BLaER1 (cell line): ENCODE measurements around the gene HDAC4.

Experiments used
- H3K27ac ChIP-seq: shearing (Covaris generic); formaldehyde crosslinking; 2 replicates; pipeline ENCODE4 v1.8.1; 2022
- H3K27me3 ChIP-seq: shearing (Covaris generic); formaldehyde crosslinking; 2 replicates; pipeline ENCODE4 v1.8.1; 2022
- H3K36me3 ChIP-seq: shearing (Covaris generic); formaldehyde crosslinking; 2 replicates; pipeline ENCODE4 v1.8.1; 2022
- H3K4me1 ChIP-seq: shearing (Covaris generic); formaldehyde crosslinking; 2 replicates; pipeline ENCODE4 v1.8.1; 2022
- H3K4me2 ChIP-seq: shearing (Covaris generic); formaldehyde crosslinking; 2 replicates; pipeline ENCODE4 v1.8.1; 2022
- H3K4me3 ChIP-seq: shearing (Covaris generic); formaldehyde crosslinking; 2 replicates; pipeline ENCODE4 v1.8.1; 2022
- H3K9ac ChIP-seq: shearing (Covaris generic); formaldehyde crosslinking; 2 replicates; pipeline ENCODE4 v1.8.1; 2022
- H3K9me3 ChIP-seq: shearing (Covaris generic); formaldehyde crosslinking; 2 replicates; pipeline ENCODE4 v1.8.1; 2022
- H4K20me1 ChIP-seq: shearing (Covaris generic); formaldehyde crosslinking; 2 replicates; pipeline ENCODE4 v1.8.1; 2022
- Cebpa-rat ChIP-seq: shearing (Covaris generic); IDR thresholded peaks from 2 replicates; pipeline ENCODE4 v1.8.1; 2022

The HDAC4 gene

DNA sequence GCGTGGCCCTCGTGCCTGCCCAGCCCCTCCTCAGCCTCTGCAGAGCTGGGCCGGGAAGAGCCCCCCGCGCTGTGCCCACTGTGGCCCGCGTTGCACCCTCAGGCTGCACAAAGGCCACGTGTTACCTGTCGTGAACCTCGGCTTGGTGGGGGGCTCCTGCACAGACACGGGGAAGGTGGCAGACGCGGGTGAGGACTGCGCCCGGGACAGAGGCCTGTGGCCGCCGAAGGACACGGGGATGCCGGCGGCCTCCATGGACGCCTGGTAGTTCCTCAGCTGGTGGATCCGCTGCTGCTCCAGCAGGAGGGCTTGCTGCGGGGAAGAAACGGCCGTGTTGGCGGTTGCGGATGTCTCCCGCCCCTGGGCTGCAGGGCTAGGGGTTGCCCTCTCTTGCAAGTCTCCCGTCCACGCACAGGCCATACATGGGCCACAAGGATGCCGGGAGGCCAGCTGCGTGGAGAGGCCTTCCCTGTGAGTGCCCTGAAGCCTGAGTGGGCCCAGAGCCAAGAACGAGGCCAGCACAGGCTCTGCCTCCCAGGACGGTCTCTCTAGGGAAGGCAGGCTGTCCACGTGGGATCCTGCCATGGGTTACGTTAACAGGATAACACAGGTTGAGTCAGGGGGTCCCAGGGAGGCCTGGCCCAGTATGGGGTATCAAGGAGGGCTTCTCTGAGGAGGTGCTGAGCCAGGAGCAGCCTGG is 289.3 kb downstream of the HDAC4 start:
- Histone ChIP-seq H3K4me2 (peak overlapping the region; percentile 95), H3K27ac (no peak overlapping the region), H3K9me3 (no peaks in the 10 kb centered on the region), H3K4me1 (peaks cover 99% of the 10 kb centered on the region), H4K20me1 (peaks cover 47% of the 10 kb centered on the region), H3K9ac (no peak overlapping the region), H3K27me3 (no peaks in the 10 kb centered on the region), H3K36me3 (peaks cover 45% of the 10 kb centered on the region), H3K4me3 (no peak overlapping the region)
- no peak for TF ChIP-seq Cebpa-rat

DNA sequence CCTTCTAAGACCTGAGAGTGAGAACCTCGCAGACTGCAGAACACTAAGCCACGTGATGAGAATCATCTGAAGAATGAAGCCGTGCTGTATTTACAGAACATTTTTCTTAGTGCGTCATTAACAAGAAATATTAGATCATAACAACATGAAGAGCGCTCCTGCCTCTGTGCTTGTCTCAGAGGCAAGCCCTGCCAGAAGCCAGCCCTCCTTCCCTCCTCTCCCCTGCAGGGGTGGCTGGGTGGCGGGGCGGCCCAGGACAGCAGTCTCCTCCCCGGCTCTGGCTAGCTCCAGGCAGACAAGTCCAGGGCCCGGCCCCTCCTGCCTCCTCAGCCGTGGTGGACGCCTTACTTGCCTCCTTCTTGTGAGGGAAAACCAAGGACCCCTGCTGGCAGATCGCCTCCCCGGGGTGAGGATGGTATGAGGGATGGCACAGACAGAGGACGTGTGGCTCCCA is 290.2 kb downstream of the HDAC4 start:
- Histone ChIP-seq H3K4me3 (no peak overlapping the region), H3K9me3 (no peaks in the 10 kb centered on the region), H3K9ac (peak overlapping the region; percentile 53; the same call in 1 of the 2 replicates), H3K4me1 (peaks cover 94% of the 10 kb centered on the region), H3K27me3 (no peaks in the 10 kb centered on the region), H3K36me3 (peaks cover 55% of the 10 kb centered on the region), H3K4me2 (peak overlapping the region; percentile 95), H4K20me1 (peaks cover 50% of the 10 kb centered on the region), H3K27ac (no peak overlapping the region)
- TF ChIP-seq Cebpa-rat, result no peak

GRCh38 chr2:239109928-239110545 is 290.8 kb downstream of the HDAC4 start:
- Histone ChIP-seq H3K4me2 (peak overlapping the region; percentile 95), H3K4me3 (no peak overlapping the region), H3K9ac (peak overlapping the region; percentile 53; the same call in 1 of the 2 replicates), H3K36me3 (peaks cover 60% of the 10 kb centered on the region), H3K27me3 (no peaks in the 10 kb centered on the region), H3K4me1 (peaks cover 88% of the 10 kb centered on the region), H3K27ac (no peak overlapping the region), H4K20me1 (peaks cover 50% of the 10 kb centered on the region), H3K9me3 (no peaks in the 10 kb centered on the region)
- TF ChIP-seq Cebpa-rat, result no peak

GRCh38 chr2:239109041-239109927 is 291.5 kb downstream of the HDAC4 start:
- H3K9me3 ChIP-seq, result no peaks in the 10 kb centered on the region
- H3K4me2 ChIP-seq, result peak overlapping the region; percentile 95
- peaks cover 80% of the 10 kb centered on the region for H3K4me1 ChIP-seq
- H4K20me1 ChIP-seq, result peaks cover 45% of the 10 kb centered on the region
- H3K9ac ChIP-seq, result peak overlapping the region; percentile 53; the same call in 1 of the 2 replicates
- no peak for TF ChIP-seq Cebpa-rat
- no peak overlapping the region for H3K4me3 ChIP-seq
- no peaks in the 10 kb centered on the region for H3K27me3 ChIP-seq
- H3K27ac ChIP-seq, result no peak overlapping the region
- H3K36me3 ChIP-seq, result peaks cover 68% of the 10 kb centered on the region

- H3K27ac ChIP-seq, result no peak overlapping the region
- peaks cover 38% of the 10 kb centered on the region for H4K20me1 ChIP-seq
- H3K36me3 ChIP-seq, result peaks cover 76% of the 10 kb centered on the region
- peaks cover 72% of the 10 kb centered on the region for H3K4me1 ChIP-seq
- H3K27me3 ChIP-seq, result no peaks in the 10 kb centered on the region
- no peaks in the 10 kb centered on the region for H3K9me3 ChIP-seq
- H3K9ac ChIP-seq, result no peak overlapping the region
- no peak for TF ChIP-seq Cebpa-rat
- H3K4me2 ChIP-seq, result peak overlapping the region; percentile 95; the same call in 1 of the 2 replicates
- no peak overlapping the region for H3K4me3 ChIP-seq
These were observed 292.4 kb downstream of the HDAC4 start for GRCh38 chr2:239108459-239108858.

DNA sequence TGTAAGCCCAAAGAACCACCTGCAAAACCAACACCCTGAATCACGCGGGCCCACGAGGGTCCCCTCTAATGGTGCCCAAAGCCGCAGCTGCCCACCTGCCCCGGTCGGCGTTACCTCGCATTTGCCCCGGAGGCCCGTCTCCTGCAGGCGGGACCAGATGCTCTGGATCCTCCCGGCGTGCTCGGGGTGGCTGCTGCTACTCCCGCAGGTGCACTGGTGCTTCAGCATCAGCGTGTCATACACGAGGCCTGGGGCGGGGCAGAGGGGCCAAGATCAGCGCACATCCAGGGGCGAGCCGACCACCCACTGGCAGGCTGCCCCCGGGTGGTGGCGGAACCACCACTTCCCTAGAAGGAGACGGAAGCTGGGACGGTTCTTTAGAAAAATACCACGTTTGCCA is 292.9 kb downstream of the HDAC4 start:
- Histone ChIP-seq H3K4me3 (no peak overlapping the region), H3K27ac (no peak overlapping the region), H3K9ac (no peak overlapping the region), H3K4me2 (no peak overlapping the region), H3K27me3 (no peaks in the 10 kb centered on the region), H3K36me3 (peaks cover 81% of the 10 kb centered on the region), H3K4me1 (peaks cover 67% of the 10 kb centered on the region), H3K9me3 (no peaks in the 10 kb centered on the region), H4K20me1 (peaks cover 33% of the 10 kb centered on the region)
- no peak for TF ChIP-seq Cebpa-rat

- Histone ChIP-seq H3K4me3 (no peak overlapping the region), H3K4me2 (no peak overlapping the region), H3K27ac (no peak overlapping the region), H3K9me3 (no peaks in the 10 kb centered on the region), H3K4me1 (peaks cover 57% of the 10 kb centered on the region), H3K27me3 (no peaks in the 10 kb centered on the region), H3K9ac (peak overlapping the region; percentile 19; the same call in 1 of the 2 replicates), H3K36me3 (peaks cover 90% of the 10 kb centered on the region), H4K20me1 (peaks cover 25% of the 10 kb centered on the region)
- TF ChIP-seq Cebpa-rat, result no peak
These were observed 293.9 kb downstream of the HDAC4 start for GRCh38 chr2:239106966-239107365.

- Histone ChIP-seq H3K4me1 (peaks cover 52% of the 10 kb centered on the region), H4K20me1 (peaks cover 19% of the 10 kb centered on the region), H3K27me3 (no peaks in the 10 kb centered on the region), H3K4me2 (no peak overlapping the region), H3K4me3 (no peak overlapping the region), H3K36me3 (peaks cover 90% of the 10 kb centered on the region), H3K27ac (0 out of 2 replicates have a peak overlapping the region, but pooled peaks have one; percentile 22), H3K9ac (no peak overlapping the region; the same call in 1 of the 2 replicates), H3K9me3 (no peaks in the 10 kb centered on the region)
- no peak for TF ChIP-seq Cebpa-rat
These were observed 294.4 kb downstream of the HDAC4 start for GRCh38 chr2:239106314-239106908.

DNA sequence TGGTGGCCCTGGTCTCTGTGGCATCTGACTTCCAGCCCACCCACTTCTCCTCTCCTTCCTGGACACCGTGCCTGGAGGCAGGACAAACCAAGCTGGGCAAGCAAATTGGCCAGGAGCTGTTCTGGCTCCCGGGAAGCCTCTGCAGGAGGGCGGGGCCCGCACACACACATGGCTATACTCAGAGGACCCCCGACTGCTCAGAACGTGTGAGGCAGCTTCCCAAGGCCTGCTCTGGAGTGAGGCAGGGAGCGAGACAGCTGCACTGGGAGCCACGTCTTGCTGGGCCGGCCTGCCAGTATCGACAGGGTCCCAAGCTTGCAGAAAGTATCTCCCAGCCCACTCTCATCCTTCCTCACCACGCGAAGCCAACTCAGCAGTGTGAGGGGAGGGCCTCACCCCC is 295.6 kb downstream of the HDAC4 start:
- TF ChIP-seq Cebpa-rat, result no peak
- H3K27ac ChIP-seq, result no peak overlapping the region
- peaks cover 40% of the 10 kb centered on the region for H3K4me1 ChIP-seq
- peaks cover 16% of the 10 kb centered on the region; the same call in 1 of the 2 replicates for H4K20me1 ChIP-seq
- H3K9me3 ChIP-seq, result no peaks in the 10 kb centered on the region
- H3K4me3 ChIP-seq, result no peak overlapping the region
- H3K36me3 ChIP-seq, result peaks cover 94% of the 10 kb centered on the region
- H3K4me2 ChIP-seq, result no peak overlapping the region
- H3K27me3 ChIP-seq, result no peaks in the 10 kb centered on the region
- H3K9ac ChIP-seq, result no peak overlapping the region
